CD4-positive, alpha-beta memory T cell (primary cell): Measurements from ENCODE around the gene KHDRBS2. TPM values are rescaled to one million over a fixed set of nuclear protein-coding genes. Genes with fewer than 3 reads are reported as not detected.

ENCODE experiments used
- CTCF ChIA-PET: fragments of 350-600 bp; sonication (Branson Sonifier 250); formaldehyde crosslinking; loops from one replicate; lab custom pipeline; 2021; ENCODE audit warnings: inconsistent platforms; ENCODE audit not compliant: partially characterized antibody; lab: Charles Lee
- POLR2A ChIA-PET: fragments of 350-600 bp; sonication (Branson Sonifier 250); formaldehyde crosslinking; loops from one replicate; lab custom pipeline; 2021; ENCODE audit not compliant: partially characterized antibody; lab: Charles Lee
- DNase-seq, 5 donors: peaks; one replicate each; pipeline versions ENCODE4 v3.0.0 to v3.0.0-alpha.2; 2020 to 2022; ENCODE audit warnings: mixed read lengths in 1 of 5
- H3K27ac ChIP-seq: one replicate; pipeline ENCODE4 v1.7.0; 2013; ENCODE audit warnings: low read depth, low read length
- H3K27me3 ChIP-seq: 2 replicates; pipeline ENCODE4 v1.7.0; 2013; ENCODE audit warnings: mild to moderate bottlenecking, low read length, moderate library complexity; ENCODE audit not compliant: insufficient read depth
- H3K36me3 ChIP-seq: 2 replicates; pipeline ENCODE4 v1.7.0; 2013; ENCODE audit warnings: mild to moderate bottlenecking, low read length, moderate library complexity; ENCODE audit not compliant: insufficient read depth
- H3K4me1 ChIP-seq: 2 replicates; pipeline ENCODE4 v1.7.0; 2013; ENCODE audit warnings: mild to moderate bottlenecking, low read length, moderate library complexity; ENCODE audit not compliant: insufficient read depth
- H3K4me3 ChIP-seq, 2 donors: one replicate each; pipeline ENCODE4 v1.7.0; 2013; ENCODE audit warnings: low read length in 2 of 2, mild to moderate bottlenecking in 1 of 2
- H3K9me3 ChIP-seq, 2 donors: one replicate each; pipeline ENCODE4 v1.7.0; 2013; ENCODE audit warnings: low read length in 2 of 2, control low read depth in 1 of 2; ENCODE audit not compliant: control insufficient read depth in 1 of 2
- H3K27ac Mint-ChIP-seq, 7 donors: one replicate each; pipeline ENCODE4 v1.8.0; 2020 to 2021; ENCODE audit warnings: mixed read lengths in 7 of 7, mild to moderate bottlenecking in 6 of 7, inconsistent platforms in 3 of 7, moderate library complexity in 3 of 7
- H3K27me3 Mint-ChIP-seq, 2 donors: one replicate each; pipeline ENCODE4 v1.8.0; 2020 to 2021; ENCODE audit warnings: mixed read lengths in 2 of 2
- H3K36me3 Mint-ChIP-seq, 2 donors: one replicate each; pipeline ENCODE4 v1.8.0; 2020 to 2021; ENCODE audit warnings: mixed read lengths in 2 of 2, inconsistent platforms in 1 of 2, mild to moderate bottlenecking in 1 of 2
- H3K4me1 Mint-ChIP-seq, 4 donors: one replicate each; pipeline ENCODE4 v1.8.0; 2020 to 2021; ENCODE audit warnings: mixed read lengths in 4 of 4, mild to moderate bottlenecking in 1 of 4
- H3K4me3 Mint-ChIP-seq, 8 donors: one replicate each; pipeline ENCODE4 v1.8.0; 2020 to 2021; ENCODE audit warnings: mixed read lengths in 8 of 8, mild to moderate bottlenecking in 7 of 8, moderate library complexity in 6 of 8, inconsistent platforms in 3 of 8
- H3K9me3 Mint-ChIP-seq, 8 donors: one replicate each; pipeline ENCODE4 v1.8.0; 2020 to 2021; ENCODE audit warnings: mixed read lengths in 8 of 8, mild to moderate bottlenecking in 5 of 8, inconsistent platforms in 3 of 8, moderate library complexity in 1 of 8
- intact Hi-C: fragments of 100-400 bp; cut with micrococcal nuclease; formaldehyde crosslinking; loops from one replicate; pipeline ENCODE4 v1.15.1; 2023
- polyA plus RNA-seq, 2 donors: library from polyadenylated mRNA; unstranded; fragments of 300-500 nt; fragmentation: Illumina TruSeq; gene quantifications; one replicate each; pipeline ENCODE4 v1.2.3, GENCODE V29; 2021
- total RNA-seq, 2 experiments: library from RNA; stranded (reverse); gene quantifications; one replicate each; pipeline ENCODE4 v1.2.3, GENCODE V29; 2021

Gene KHDRBS2
- total and polyA plus RNA-seq, 4 experiments from 2014 or later: not detected

- Mint-ChIP-seq H3K9me3 (peaks cover 0 to 18% (median 5%) of the 10 kb centered on the region in 8 donors), H3K36me3 (no peaks in the 10 kb centered on the region), H3K4me3 (no peak overlapping the region), H3K4me1 (no peaks in the 10 kb centered on the region), H3K27ac (no peak overlapping the region), H3K27me3 (no peaks in the 10 kb centered on the region)
- H3K4me3 ChIP-seq: no peak overlapping the region
- DNase-seq: no peak
- no peaks in the 10 kb centered on the region for H3K4me1 ChIP-seq
- H3K27me3 ChIP-seq: no peaks in the 10 kb centered on the region
- H3K27ac ChIP-seq: no peak overlapping the region
- intact Hi-C loops: no loop called here
- H3K9me3 ChIP-seq: no peaks in the 10 kb centered on the region
- ChIA-PET POLR2A (no interaction called here), CTCF (no interaction called here)
- H3K36me3 ChIP-seq: no peaks in the 10 kb centered on the region
Observed at GRCh38 chr6:62288562-62288961, 2.5 kb upstream of the KHDRBS2 start.

- Mint-ChIP-seq H3K4me3 (no peak overlapping the region), H3K27me3 (no peaks in the 10 kb centered on the region), H3K27ac (no peak overlapping the region), H3K9me3 (peaks cover 0 to 10% (median 5%) of the 10 kb centered on the region in 8 donors), H3K36me3 (no peaks in the 10 kb centered on the region), H3K4me1 (no peaks in the 10 kb centered on the region)
- POLR2A ChIA-PET: no interaction called here
- DNase-seq: no peak
- Histone ChIP-seq H3K36me3 (no peaks in the 10 kb centered on the region), H3K9me3 (no peaks in the 10 kb centered on the region), H3K27me3 (no peaks in the 10 kb centered on the region), H3K27ac (no peak overlapping the region), H3K4me1 (no peaks in the 10 kb centered on the region), H3K4me3 (no peak overlapping the region)
- intact Hi-C loops: no loop called here
- CTCF ChIA-PET: no interaction called here
Observed at GRCh38 chr6:62286470-62286843, 432 bp upstream of the KHDRBS2 start.

GRCh38 chr6:62284725-62285124, 1.3 kb downstream of the KHDRBS2 start:
- no peaks in the 10 kb centered on the region for H3K4me1 ChIP-seq
- intact Hi-C loops: no loop called here
- no peak overlapping the region for H3K4me3 Mint-ChIP-seq
- H3K9me3 ChIP-seq: no peaks in the 10 kb centered on the region
- H3K27me3 ChIP-seq: no peaks in the 10 kb centered on the region
- ChIA-PET POLR2A (no interaction called here), CTCF (no interaction called here)
- no peak overlapping the region for H3K4me3 ChIP-seq
- no peaks in the 10 kb centered on the region for H3K4me1 Mint-ChIP-seq
- peaks cover 0 to 10% (median 5%) of the 10 kb centered on the region in 8 donors for H3K9me3 Mint-ChIP-seq
- H3K36me3 ChIP-seq: no peaks in the 10 kb centered on the region
- H3K27me3 Mint-ChIP-seq: no peaks in the 10 kb centered on the region
- no peak overlapping the region for H3K27ac ChIP-seq
- DNase-seq: no peak
- no peak overlapping the region for H3K27ac Mint-ChIP-seq
- no peaks in the 10 kb centered on the region for H3K36me3 Mint-ChIP-seq

- H3K4me3 Mint-ChIP-seq: no peak overlapping the region
- intact Hi-C loops: no loop called here
- Histone ChIP-seq H3K36me3 (no peaks in the 10 kb centered on the region), H3K4me3 (no peak overlapping the region), H3K27me3 (no peaks in the 10 kb centered on the region), H3K9me3 (no peaks in the 10 kb centered on the region), H3K4me1 (no peaks in the 10 kb centered on the region), H3K27ac (no peak overlapping the region)
- no peak overlapping the region for H3K27ac Mint-ChIP-seq
- H3K9me3 Mint-ChIP-seq: peaks cover 0 to 10% (median 5%) of the 10 kb centered on the region in 8 donors
- no peaks in the 10 kb centered on the region for H3K4me1 Mint-ChIP-seq
- CTCF ChIA-PET: no interaction called here
- no peaks in the 10 kb centered on the region for H3K36me3 Mint-ChIP-seq
- H3K27me3 Mint-ChIP-seq: no peaks in the 10 kb centered on the region
- DNase-seq: no peak
- POLR2A ChIA-PET: no interaction called here
Observed at GRCh38 chr6:62283796-62284411, 2.1 kb downstream of the KHDRBS2 start.

GRCh38 chr6:62283365-62283764, 2.7 kb downstream of the KHDRBS2 start:
- Mint-ChIP-seq H3K9me3 (peaks cover 0 to 10% (median 5%) of the 10 kb centered on the region in 8 donors), H3K36me3 (no peaks in the 10 kb centered on the region), H3K4me3 (no peak overlapping the region), H3K4me1 (no peaks in the 10 kb centered on the region), H3K27ac (no peak overlapping the region), H3K27me3 (no peaks in the 10 kb centered on the region)
- CTCF ChIA-PET: no interaction called here
- intact Hi-C loops: no loop called here
- no peak overlapping the region for H3K27ac ChIP-seq
- no peak overlapping the region for H3K4me3 ChIP-seq
- no peaks in the 10 kb centered on the region for H3K4me1 ChIP-seq
- DNase-seq: no peak
- no peaks in the 10 kb centered on the region for H3K27me3 ChIP-seq
- H3K9me3 ChIP-seq: no peaks in the 10 kb centered on the region
- no peaks in the 10 kb centered on the region for H3K36me3 ChIP-seq
- POLR2A ChIA-PET: no interaction called here

GRCh38 chr6:62280099-62280498, 5.9 kb downstream of the KHDRBS2 start:
- Mint-ChIP-seq H3K27ac (no peak overlapping the region), H3K4me1 (no peaks in the 10 kb centered on the region), H3K9me3 (peaks cover 0 to 4% (median under 1%) of the 10 kb centered on the region in 8 donors), H3K27me3 (no peaks in the 10 kb centered on the region), H3K36me3 (no peaks in the 10 kb centered on the region), H3K4me3 (no peak overlapping the region)
- Histone ChIP-seq H3K9me3 (no peaks in the 10 kb centered on the region), H3K4me1 (no peaks in the 10 kb centered on the region), H3K27me3 (no peaks in the 10 kb centered on the region), H3K4me3 (no peak overlapping the region), H3K36me3 (no peaks in the 10 kb centered on the region), H3K27ac (no peak overlapping the region)
- CTCF ChIA-PET: no interaction called here
- DNase-seq: no peak
- intact Hi-C loops: no loop called here
- POLR2A ChIA-PET: no interaction called here

GRCh38 chr6:62272114-62272513, 13.9 kb downstream of the KHDRBS2 start:
- Histone ChIP-seq H3K27ac (no peak overlapping the region), H3K36me3 (no peaks in the 10 kb centered on the region), H3K9me3 (no peaks in the 10 kb centered on the region), H3K4me1 (no peaks in the 10 kb centered on the region), H3K27me3 (no peaks in the 10 kb centered on the region), H3K4me3 (no peak overlapping the region)
- Mint-ChIP-seq H3K9me3 (peaks cover 0 to 8% (median 0%) of the 10 kb centered on the region in 8 donors), H3K27me3 (no peaks in the 10 kb centered on the region), H3K4me1 (no peaks in the 10 kb centered on the region), H3K27ac (no peak overlapping the region), H3K4me3 (no peak overlapping the region), H3K36me3 (no peaks in the 10 kb centered on the region)
- DNase-seq: no peak
- ChIA-PET POLR2A (no interaction called here), CTCF (no interaction called here)
- intact Hi-C loops: no loop called here
